Daoy (cell line): ENCODE measurements around the gene HHAT. TPM values are rescaled to one million over a fixed set of nuclear protein-coding genes. Genes with fewer than 3 reads are reported as not detected.

Experiments used
- DNase-seq: peaks from one replicate; pipeline ENCODE4 v3.0.0-alpha.2; 2015; ENCODE audit warnings: low read depth
- total RNA-seq: library from RNA; depleted of rRNA; stranded (reverse); fragments of >200 nt; shearing (Covaris generic); gene quantifications from 2 replicates; pipeline ENCODE4 v1.2.3, GENCODE V29; 2014

The HHAT gene
- total RNA-seq, 1 experiment from 2014 or later, result 4.4 TPM

GRCh38 chr1:210359255-210359654 is 30.6 kb downstream of the HHAT start:
- no peak for DNase-seq

- peak; percentile 37 for DNase-seq
These were observed 32.3 kb downstream of the HHAT start for GRCh38 chr1:210360852-210361477.

GRCh38 chr1:210361665-210362064 is 33.0 kb downstream of the HHAT start:
- no peak for DNase-seq

GRCh38 chr1:210362526-210362925 is 33.8 kb downstream of the HHAT start:
- no peak for DNase-seq

- DNase-seq, result no peak
These were observed 34.4 kb downstream of the HHAT start for GRCh38 chr1:210363119-210363518.

- no peak for DNase-seq
These were observed 35.8 kb downstream of the HHAT start for GRCh38 chr1:210364479-210364878.

- DNase-seq, result no peak
These were observed 38.1 kb downstream of the HHAT start for GRCh38 chr1:210366767-210367166.

- no peak for DNase-seq
These were observed 38.9 kb downstream of the HHAT start for GRCh38 chr1:210367566-210367965.

GRCh38 chr1:210369425-210369824 is 40.7 kb downstream of the HHAT start:
- no peak for DNase-seq

- no peak for DNase-seq
These were observed 43.2 kb downstream of the HHAT start for GRCh38 chr1:210371916-210372315.

GRCh38 chr1:210372491-210372890 is 43.8 kb downstream of the HHAT start:
- peak; percentile 55 for DNase-seq

GRCh38 chr1:210372931-210373627 is 44.4 kb downstream of the HHAT start:
- DNase-seq, result no peak

- peak; percentile 95 for DNase-seq
These were observed 44.9 kb downstream of the HHAT start for GRCh38 chr1:210373628-210373877.

- peak; percentile 95 for DNase-seq
These were observed 45.3 kb downstream of the HHAT start for GRCh38 chr1:210373878-210374599.

- DNase-seq, result no peak
These were observed 45.9 kb downstream of the HHAT start for GRCh38 chr1:210374600-210374953.

GRCh38 chr1:210376836-210377372 is 48.2 kb downstream of the HHAT start:
- DNase-seq, result no peak

- no peak for DNase-seq
These were observed 49.1 kb downstream of the HHAT start for GRCh38 chr1:210377731-210378333.

- DNase-seq, result no peak
These were observed 50.0 kb downstream of the HHAT start for GRCh38 chr1:210378736-210379135.

GRCh38 chr1:210381934-210382333 is 53.2 kb downstream of the HHAT start:
- DNase-seq, result no peak

- DNase-seq, result peak; percentile 22
These were observed 55.9 kb downstream of the HHAT start for GRCh38 chr1:210384625-210385024.

- DNase-seq, result no peak
These were observed 56.5 kb downstream of the HHAT start for GRCh38 chr1:210385228-210385627.

GRCh38 chr1:210394281-210394821 is 65.6 kb downstream of the HHAT start:
- DNase-seq, result peak; percentile 87
